DND-41 (cell line): Measurements from ENCODE around the gene BCKDHB.

Source experiments
- ATAC-seq: fragments of 200-7000 bp; cut with Tn5 transposase; 3 replicates; pipeline ENCODE4 v1.9.1; 2021; ENCODE audit warnings: low read depth; ENCODE audit not compliant: insufficient read depth
- DNase-seq: peaks from one replicate; pipeline ENCODE4 v3.0.0-alpha.2; 2020
- H2AFZ ChIP-seq: 2 replicates; pipeline ENCODE4 v1.6.0; 2012; ENCODE audit warnings: low read depth, low read length
- H3K27ac ChIP-seq: 2 replicates; pipeline ENCODE4 v1.5.1; 2012; ENCODE audit warnings: low read length, inconsistent platforms
- H3K27me3 ChIP-seq: fragments of 200-600 bp; sonication (generic); 2 replicates; pipeline ENCODE4 v1.6.0; 2012; ENCODE audit warnings: low read length, mild to moderate bottlenecking, inconsistent platforms; ENCODE audit not compliant: insufficient read depth, poor library complexity
- H3K36me3 ChIP-seq: 2 replicates; pipeline ENCODE4 v1.5.1; 2012; ENCODE audit warnings: low read length, inconsistent platforms; ENCODE audit not compliant: insufficient read depth
- H3K4me1 ChIP-seq: 2 replicates; pipeline ENCODE4 v1.5.1; 2012; ENCODE audit warnings: mild to moderate bottlenecking, low read length; ENCODE audit not compliant: insufficient read depth
- H3K4me2 ChIP-seq: 2 replicates; pipeline ENCODE4 v1.6.0; 2012; ENCODE audit warnings: mild to moderate bottlenecking, moderate library complexity, low read length, inconsistent platforms; ENCODE audit not compliant: insufficient read depth
- H3K4me3 ChIP-seq, 2 experiments: fragments of 200-600 bp in 1 of 2; shearing (Covaris generic) in 1 of 2; 2 replicates each; pipeline ENCODE4 v1.5.1; 2012 to 2016; ENCODE audit warnings: inconsistent platforms in 2 of 2, low read length in 2 of 2, mild to moderate bottlenecking in 2 of 2, low read depth in 1 of 2, moderate library complexity in 1 of 2
- H3K79me2 ChIP-seq: 2 replicates; pipeline ENCODE4 v1.6.0; 2012; ENCODE audit warnings: low read length, inconsistent platforms; ENCODE audit not compliant: insufficient read depth
- H3K9ac ChIP-seq: 2 replicates; pipeline ENCODE4 v1.6.0; 2012; ENCODE audit warnings: low read depth, mild to moderate bottlenecking, inconsistent platforms, low read length, moderate library complexity
- H3K9me3 ChIP-seq: 2 replicates; pipeline ENCODE4 v1.5.1; 2012; ENCODE audit warnings: low read length, moderate library complexity, mild to moderate bottlenecking, inconsistent platforms; ENCODE audit not compliant: insufficient read depth, severe bottlenecking
- H4K20me1 ChIP-seq: 2 replicates; pipeline ENCODE4 v1.6.0; 2012; ENCODE audit warnings: low read length; ENCODE audit not compliant: insufficient read depth
- CTCF ChIP-seq: IDR thresholded peaks from 2 replicates; pipeline ENCODE4 v1.5.1; 2012; ENCODE audit warnings: borderline replicate concordance, low read length, moderate library complexity, mild to moderate bottlenecking; ENCODE audit not compliant: poor library complexity, severe bottlenecking; ENCODE audit errors: extremely low read depth
- EZH2 ChIP-seq: IDR thresholded peaks from 3 replicates; pipeline ENCODE4 v1.6.1; 2012; ENCODE audit warnings: borderline replicate concordance, low read depth, mild to moderate bottlenecking, moderate library complexity, low read length, inconsistent platforms; ENCODE audit not compliant: severe bottlenecking

BCKDHB gene

GRCh38 chr6:80197986-80198385 is 91.5 kb downstream of the BCKDHB start:
- Histone ChIP-seq H3K4me1 (no peaks in the 10 kb centered on the region), H3K27ac (no peak overlapping the region), H3K27me3 (no peaks in the 10 kb centered on the region), H3K79me2 (no peaks in the 10 kb centered on the region), H2AFZ (no peak overlapping the region), H3K9ac (no peak overlapping the region), H4K20me1 (no peaks in the 10 kb centered on the region), H3K4me2 (no peak overlapping the region), H3K9me3 (no peaks in the 10 kb centered on the region), H3K4me3 (no peak overlapping the region), H3K36me3 (no peaks in the 10 kb centered on the region)
- ATAC-seq (no peak), DNase-seq (no peak)
- TF ChIP-seq EZH2 = no peak
- TF ChIP-seq CTCF = no peak

- no peak overlapping the region for H3K9ac ChIP-seq
- H3K4me3 ChIP-seq = no peak overlapping the region
- TF ChIP-seq CTCF = no peak
- TF ChIP-seq EZH2 = no peak
- no peaks in the 10 kb centered on the region for H3K9me3 ChIP-seq
- peaks cover 4% of the 10 kb centered on the region; the same call in 1 of the 2 replicates for H3K36me3 ChIP-seq
- no peak overlapping the region for H3K27ac ChIP-seq
- H3K79me2 ChIP-seq = no peaks in the 10 kb centered on the region
- H4K20me1 ChIP-seq = no peaks in the 10 kb centered on the region
- DNase-seq = no peak
- H2AFZ ChIP-seq = no peak overlapping the region
- ATAC-seq = no peak
- H3K4me1 ChIP-seq = no peaks in the 10 kb centered on the region
- no peaks in the 10 kb centered on the region for H3K27me3 ChIP-seq
- H3K4me2 ChIP-seq = no peak overlapping the region
These were observed 96.8 kb downstream of the BCKDHB start for GRCh38 chr6:80203283-80203682.

GRCh38 chr6:80205404-80205803 is 98.9 kb downstream of the BCKDHB start:
- Histone ChIP-seq H3K9me3 (no peaks in the 10 kb centered on the region), H3K4me3 (no peak overlapping the region), H4K20me1 (no peaks in the 10 kb centered on the region), H3K4me2 (no peak overlapping the region), H3K27ac (no peak overlapping the region), H3K4me1 (no peaks in the 10 kb centered on the region), H3K9ac (no peak overlapping the region), H2AFZ (no peak overlapping the region), H3K36me3 (peaks cover 4% of the 10 kb centered on the region; the same call in 1 of the 2 replicates), H3K79me2 (no peaks in the 10 kb centered on the region), H3K27me3 (no peaks in the 10 kb centered on the region)
- no peak for TF ChIP-seq CTCF
- no peak for TF ChIP-seq EZH2
- ATAC-seq (no peak), DNase-seq (no peak)

GRCh38 chr6:80206758-80207157 is 100.3 kb downstream of the BCKDHB start:
- Histone ChIP-seq H3K9ac (no peak overlapping the region), H3K27ac (no peak overlapping the region), H3K36me3 (peaks cover 4% of the 10 kb centered on the region; the same call in 1 of the 2 replicates), H3K79me2 (no peaks in the 10 kb centered on the region), H2AFZ (no peak overlapping the region), H3K4me3 (no peak overlapping the region), H3K4me2 (no peak overlapping the region), H4K20me1 (no peaks in the 10 kb centered on the region), H3K4me1 (no peaks in the 10 kb centered on the region), H3K9me3 (no peaks in the 10 kb centered on the region), H3K27me3 (no peaks in the 10 kb centered on the region)
- ATAC-seq (no peak), DNase-seq (no peak)
- TF ChIP-seq CTCF = no peak
- TF ChIP-seq EZH2 = no peak
